Cardiac fibroblast (primary cell): ENCODE results near the gene PRDM15.

Source experiments
- DNase-seq, 2 donors: peaks; one replicate each; pipeline versions ENCODE4 v3.0.0 to v3.0.0-alpha.2; 2010; ENCODE audit warnings: low read depth in 2 of 2
- H3K4me3 ChIP-seq, 2 donors: replicated peaks in 1 of 2; 1 replicate in 1 of 2; 2 replicates in 1 of 2; pipeline ENCODE4 v1.5.1; 2011; ENCODE audit warnings: low read depth in 2 of 2, low read length in 2 of 2, mild to moderate bottlenecking in 2 of 2, moderate library complexity in 1 of 2
- TF ChIP-seq, protein P1 (sequence below): IDR thresholded peaks from one replicate; pipeline ENCODE4 v1.5.1; 2011; ENCODE audit warnings: low read depth, mild to moderate bottlenecking, low read length, inconsistent platforms

Gene PRDM15

DNA sequence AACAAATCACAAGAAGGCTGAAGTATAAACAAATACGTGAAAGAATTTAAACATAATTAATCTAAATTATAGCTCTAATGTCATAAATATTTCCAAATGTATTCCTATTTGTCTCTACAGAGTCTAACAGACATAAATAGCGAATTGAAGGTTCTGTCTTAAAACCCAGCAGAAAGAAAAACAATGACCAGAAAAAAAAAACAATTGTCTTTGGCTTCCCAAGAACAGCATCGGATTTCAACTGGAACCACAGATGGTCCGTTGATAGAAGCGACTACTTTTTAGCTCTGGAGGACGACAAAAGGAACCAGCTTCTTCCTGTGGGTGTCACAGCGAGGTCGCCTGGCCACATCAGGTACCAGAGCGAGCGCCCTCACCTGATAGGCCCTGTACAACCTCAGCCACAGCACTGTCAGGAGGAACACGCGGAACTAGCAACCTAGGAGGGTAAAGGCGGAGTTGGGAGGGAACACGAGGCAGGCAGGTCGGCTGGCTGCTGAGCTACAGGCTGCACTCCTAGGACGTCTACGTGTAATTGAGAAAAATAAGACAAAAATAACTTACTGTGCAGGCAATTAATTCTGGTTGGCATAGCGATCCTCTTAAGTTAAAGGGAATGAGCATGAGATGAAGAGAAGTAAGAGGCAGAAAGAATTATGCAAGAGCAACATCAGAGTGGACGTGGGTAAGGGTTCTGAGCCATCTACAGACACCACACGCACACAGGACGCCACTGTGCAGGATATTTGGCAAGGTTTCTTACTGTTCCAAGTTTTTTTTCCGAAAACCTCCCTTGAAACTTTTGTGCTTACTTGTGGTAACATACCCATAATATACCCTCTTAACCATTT, 16.7 kb upstream of the PRDM15 start:
- peak in 1 of 2 donors; percentile 44 for DNase-seq
- H3K4me3 ChIP-seq: no peak overlapping the region
- TF ChIP-seq, protein P1, sequence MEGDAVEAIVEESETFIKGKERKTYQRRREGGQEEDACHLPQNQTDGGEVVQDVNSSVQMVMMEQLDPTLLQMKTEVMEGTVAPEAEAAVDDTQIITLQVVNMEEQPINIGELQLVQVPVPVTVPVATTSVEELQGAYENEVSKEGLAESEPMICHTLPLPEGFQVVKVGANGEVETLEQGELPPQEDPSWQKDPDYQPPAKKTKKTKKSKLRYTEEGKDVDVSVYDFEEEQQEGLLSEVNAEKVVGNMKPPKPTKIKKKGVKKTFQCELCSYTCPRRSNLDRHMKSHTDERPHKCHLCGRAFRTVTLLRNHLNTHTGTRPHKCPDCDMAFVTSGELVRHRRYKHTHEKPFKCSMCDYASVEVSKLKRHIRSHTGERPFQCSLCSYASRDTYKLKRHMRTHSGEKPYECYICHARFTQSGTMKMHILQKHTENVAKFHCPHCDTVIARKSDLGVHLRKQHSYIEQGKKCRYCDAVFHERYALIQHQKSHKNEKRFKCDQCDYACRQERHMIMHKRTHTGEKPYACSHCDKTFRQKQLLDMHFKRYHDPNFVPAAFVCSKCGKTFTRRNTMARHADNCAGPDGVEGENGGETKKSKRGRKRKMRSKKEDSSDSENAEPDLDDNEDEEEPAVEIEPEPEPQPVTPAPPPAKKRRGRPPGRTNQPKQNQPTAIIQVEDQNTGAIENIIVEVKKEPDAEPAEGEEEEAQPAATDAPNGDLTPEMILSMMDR: no peak

DNA sequence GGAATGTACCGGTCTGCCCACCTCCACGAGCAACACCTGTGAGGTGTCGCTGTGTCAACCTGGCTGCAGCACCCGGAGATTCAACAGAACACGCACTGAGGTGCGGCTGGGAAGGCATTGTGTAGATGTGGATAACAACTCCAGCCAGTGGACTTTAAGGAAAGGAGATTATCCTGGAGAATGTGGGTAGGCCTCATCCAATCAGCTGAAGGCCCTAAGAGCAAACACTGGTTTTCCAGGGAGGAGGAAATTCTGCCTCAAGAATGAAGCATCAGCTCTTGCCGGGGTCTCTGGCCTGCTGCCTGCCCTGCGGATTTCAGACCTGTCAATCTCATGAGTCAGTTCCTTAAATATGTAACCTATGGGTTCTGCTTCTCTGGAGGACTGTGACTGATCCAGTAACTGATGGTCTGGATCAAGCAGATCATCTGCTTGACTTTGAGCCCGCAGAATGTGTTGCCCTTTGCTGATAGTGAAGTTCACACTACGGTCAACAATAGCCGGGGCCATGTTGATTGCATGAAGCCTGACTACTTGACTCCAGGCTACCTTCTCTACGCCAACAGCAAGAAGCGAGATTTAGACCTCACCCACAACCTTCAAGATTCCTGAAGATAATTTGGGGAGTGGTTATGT, 15.9 kb upstream of the PRDM15 start:
- H3K4me3 ChIP-seq: no peak overlapping the region
- TF ChIP-seq, protein P1: no peak
- peak; percentile 57 to 76 for DNase-seq

DNA sequence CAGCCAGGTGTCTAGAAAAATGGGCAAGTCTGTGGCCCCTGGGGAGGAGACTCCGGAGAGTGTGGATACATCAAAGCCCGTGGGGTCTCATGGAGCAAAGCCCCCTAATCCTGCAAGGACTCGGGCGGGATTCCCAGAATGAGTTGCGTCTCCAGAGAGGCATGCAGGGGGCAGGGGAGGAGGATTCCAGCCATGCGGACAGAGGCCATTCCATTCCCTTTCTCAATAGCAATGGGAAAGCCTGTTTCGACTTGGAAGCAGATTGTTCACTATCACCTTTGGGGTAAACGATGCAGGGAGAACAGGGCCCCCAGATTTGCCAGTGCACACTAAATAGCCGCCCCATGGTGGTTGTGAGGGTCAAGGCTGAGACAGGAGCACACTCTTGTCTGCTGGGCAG, 15.4 kb upstream of the PRDM15 start:
- H3K4me3 ChIP-seq: no peak overlapping the region
- TF ChIP-seq, protein P1: no peak
- no peak for DNase-seq

DNA sequence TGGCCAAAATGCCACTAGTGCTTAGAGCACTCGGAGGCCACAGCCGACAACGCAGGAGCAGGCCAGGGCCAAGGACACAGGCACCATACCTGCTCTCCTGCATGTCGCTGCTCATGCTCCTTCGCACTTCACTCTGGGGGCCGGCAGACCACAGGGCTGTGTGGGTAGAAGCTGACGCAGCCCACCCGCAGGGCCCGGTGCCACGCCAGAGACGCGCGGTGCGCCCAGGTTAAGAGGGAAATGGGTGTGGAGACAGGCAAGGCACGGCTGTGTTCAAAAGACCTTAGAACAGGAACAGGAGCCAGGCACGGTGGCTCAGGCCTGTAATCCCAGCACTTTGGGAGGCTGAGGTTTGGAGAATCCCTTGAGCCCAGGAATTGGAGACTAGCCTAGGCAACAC, 13.6 kb upstream of the PRDM15 start:
- no peak overlapping the region for H3K4me3 ChIP-seq
- TF ChIP-seq, protein P1: no peak
- no peak for DNase-seq

- H3K4me3 ChIP-seq: no peak overlapping the region
- DNase-seq: no peak
- TF ChIP-seq, protein P1: no peak
Measured at GRCh38 chr21:41891132-41891531, 12.0 kb upstream of the PRDM15 start.

- H3K4me3 ChIP-seq: no peak overlapping the region
- no peak for DNase-seq
- TF ChIP-seq, protein P1: no peak
Measured at GRCh38 chr21:41890355-41890754, 11.2 kb upstream of the PRDM15 start.
